ENCODE measurements around the gene KANSL1. TPM values are rescaled to one million over a fixed set of nuclear protein-coding genes. Genes with fewer than 3 reads are reported as not detected.
"Not testable (repeated sequence)": the region's sequence is repeated elsewhere in the genome, so short reads cannot be mapped to it uniquely, and the experiment has no call there.

The KANSL1 gene, protein sequence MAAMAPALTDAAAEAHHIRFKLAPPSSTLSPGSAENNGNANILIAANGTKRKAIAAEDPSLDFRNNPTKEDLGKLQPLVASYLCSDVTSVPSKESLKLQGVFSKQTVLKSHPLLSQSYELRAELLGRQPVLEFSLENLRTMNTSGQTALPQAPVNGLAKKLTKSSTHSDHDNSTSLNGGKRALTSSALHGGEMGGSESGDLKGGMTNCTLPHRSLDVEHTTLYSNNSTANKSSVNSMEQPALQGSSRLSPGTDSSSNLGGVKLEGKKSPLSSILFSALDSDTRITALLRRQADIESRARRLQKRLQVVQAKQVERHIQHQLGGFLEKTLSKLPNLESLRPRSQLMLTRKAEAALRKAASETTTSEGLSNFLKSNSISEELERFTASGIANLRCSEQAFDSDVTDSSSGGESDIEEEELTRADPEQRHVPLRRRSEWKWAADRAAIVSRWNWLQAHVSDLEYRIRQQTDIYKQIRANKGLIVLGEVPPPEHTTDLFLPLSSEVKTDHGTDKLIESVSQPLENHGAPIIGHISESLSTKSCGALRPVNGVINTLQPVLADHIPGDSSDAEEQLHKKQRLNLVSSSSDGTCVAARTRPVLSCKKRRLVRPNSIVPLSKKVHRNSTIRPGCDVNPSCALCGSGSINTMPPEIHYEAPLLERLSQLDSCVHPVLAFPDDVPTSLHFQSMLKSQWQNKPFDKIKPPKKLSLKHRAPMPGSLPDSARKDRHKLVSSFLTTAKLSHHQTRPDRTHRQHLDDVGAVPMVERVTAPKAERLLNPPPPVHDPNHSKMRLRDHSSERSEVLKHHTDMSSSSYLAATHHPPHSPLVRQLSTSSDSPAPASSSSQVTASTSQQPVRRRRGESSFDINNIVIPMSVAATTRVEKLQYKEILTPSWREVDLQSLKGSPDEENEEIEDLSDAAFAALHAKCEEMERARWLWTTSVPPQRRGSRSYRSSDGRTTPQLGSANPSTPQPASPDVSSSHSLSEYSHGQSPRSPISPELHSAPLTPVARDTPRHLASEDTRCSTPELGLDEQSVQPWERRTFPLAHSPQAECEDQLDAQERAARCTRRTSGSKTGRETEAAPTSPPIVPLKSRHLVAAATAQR (N-terminal part only)
- 126 and 171 TPM in 2 replicates for total RNA-seq

DNA sequence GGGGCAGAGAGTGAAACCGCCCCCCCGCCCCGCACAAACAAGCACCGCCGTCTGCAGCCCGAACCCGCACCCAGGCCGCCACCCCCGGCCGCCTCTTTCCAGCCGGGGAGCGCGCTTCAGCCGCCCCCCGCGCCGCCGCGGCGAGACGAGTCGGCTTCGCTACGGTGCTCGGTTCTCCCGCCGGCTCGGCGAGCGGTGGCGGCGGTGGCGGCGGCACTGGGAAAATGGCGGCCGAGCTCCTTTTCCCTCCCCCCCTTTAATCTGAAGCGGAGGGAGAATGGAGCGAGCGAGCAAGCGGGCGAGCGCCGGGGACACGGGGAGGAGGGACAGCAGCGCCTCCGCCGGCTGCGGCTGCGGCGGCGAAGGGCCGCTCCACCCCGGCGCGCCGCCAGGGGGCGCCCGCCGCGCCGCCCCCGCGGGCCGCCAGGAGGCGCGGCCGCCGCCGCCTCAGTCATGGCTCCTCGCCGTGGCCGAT is at the start of gene KANSL1:
Gene KANSL1, minus strand, starts transcription at position 279 of the 475 bp plus-strand sequence. CDS start 21,286 bp downstream, outside the sequence.
- DNase-seq (ENCODE audit: low read depth) = peak; percentile 95
- TF ChIP-seq, protein P1, sequence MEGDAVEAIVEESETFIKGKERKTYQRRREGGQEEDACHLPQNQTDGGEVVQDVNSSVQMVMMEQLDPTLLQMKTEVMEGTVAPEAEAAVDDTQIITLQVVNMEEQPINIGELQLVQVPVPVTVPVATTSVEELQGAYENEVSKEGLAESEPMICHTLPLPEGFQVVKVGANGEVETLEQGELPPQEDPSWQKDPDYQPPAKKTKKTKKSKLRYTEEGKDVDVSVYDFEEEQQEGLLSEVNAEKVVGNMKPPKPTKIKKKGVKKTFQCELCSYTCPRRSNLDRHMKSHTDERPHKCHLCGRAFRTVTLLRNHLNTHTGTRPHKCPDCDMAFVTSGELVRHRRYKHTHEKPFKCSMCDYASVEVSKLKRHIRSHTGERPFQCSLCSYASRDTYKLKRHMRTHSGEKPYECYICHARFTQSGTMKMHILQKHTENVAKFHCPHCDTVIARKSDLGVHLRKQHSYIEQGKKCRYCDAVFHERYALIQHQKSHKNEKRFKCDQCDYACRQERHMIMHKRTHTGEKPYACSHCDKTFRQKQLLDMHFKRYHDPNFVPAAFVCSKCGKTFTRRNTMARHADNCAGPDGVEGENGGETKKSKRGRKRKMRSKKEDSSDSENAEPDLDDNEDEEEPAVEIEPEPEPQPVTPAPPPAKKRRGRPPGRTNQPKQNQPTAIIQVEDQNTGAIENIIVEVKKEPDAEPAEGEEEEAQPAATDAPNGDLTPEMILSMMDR (IDR thresholded peaks at IDR 0.05; ENCODE audit: insufficient read depth, low read depth, low read length) = peak; percentile 39
- peak within 1 kb of the TSS; percentile 93 for H3K4me3 ChIP-seq (ENCODE audit: low read depth, low read length)

DNA sequence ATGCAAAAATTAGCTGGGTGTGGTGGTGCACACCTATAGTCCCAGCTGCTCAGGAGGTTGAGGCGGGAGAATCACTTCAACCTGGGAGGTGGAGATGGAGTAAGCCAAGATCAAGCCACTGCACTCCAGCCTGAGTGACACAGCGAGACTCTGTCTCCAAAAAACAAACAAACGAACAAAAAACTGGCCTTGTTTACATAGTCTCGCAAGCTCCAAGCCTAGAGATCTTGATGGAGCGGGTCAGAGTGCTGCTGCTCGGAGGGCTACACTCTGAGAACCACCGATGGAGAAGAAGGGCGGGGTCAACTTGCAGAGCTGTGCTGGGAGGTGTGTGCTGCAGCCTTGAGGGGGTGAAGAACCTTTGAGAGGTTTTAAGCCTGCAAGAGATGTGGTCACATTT is 38.1 kb upstream of the KANSL1 start:
- H3K4me3 ChIP-seq (ENCODE audit: low read depth, low read length); DNase-seq (ENCODE audit: low read depth): not testable (repeated sequence)

DNA sequence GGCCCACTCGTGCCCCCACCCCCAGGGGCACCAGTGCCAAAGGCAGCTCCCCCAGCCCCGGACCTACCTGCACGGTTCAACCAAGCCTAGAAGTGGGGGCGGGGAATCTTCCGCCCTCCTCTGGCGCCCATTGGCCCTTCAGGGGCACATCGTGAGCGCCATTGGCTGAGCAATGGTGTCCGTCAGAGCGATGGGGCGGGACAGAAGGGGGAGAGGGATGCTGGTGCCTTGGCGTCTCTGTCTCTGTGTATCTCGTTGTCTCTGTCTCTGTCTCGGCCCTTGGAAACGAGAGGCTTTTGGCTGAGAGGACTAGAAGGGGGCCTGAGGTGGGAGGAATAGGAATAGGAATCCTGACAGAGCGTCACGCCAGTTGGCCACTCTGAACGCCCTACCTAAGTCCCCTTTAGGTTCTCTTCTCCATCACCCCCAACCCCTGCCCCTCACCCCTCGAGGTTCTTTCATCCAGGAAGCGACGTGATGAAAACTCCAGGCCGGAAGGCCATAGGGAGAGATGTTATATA is 32.1 kb upstream of the KANSL1 start:
- DNase-seq (ENCODE audit: low read depth) = peak; percentile 92
- peak overlapping the region; percentile 53 for H3K4me3 ChIP-seq (ENCODE audit: low read depth, low read length)

DNA sequence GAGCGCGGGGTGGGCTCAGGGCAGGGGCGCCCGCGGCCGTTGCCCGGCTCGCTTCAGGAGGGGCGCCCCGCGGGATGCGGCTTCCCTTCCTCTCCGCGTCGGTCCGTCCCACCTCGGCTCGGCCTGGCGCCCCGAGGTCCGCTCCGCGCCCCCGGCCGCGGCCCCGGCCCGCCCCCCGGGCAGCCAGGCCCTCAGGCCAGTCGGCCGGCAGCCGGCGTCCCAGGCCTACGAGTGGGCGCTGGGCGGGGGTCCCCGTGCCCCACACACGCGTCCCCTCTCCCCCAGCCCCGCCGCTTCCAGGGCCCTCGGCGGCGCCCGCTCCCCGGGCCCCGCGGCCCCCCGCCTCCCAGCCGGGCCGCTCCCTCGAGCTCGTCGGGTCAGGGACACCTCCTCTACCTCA is 31.6 kb upstream of the KANSL1 start:
- DNase-seq (ENCODE audit: low read depth) = not testable (repeated sequence)
- peak overlapping the region; percentile 53 for H3K4me3 ChIP-seq (ENCODE audit: low read depth, low read length)

DNA sequence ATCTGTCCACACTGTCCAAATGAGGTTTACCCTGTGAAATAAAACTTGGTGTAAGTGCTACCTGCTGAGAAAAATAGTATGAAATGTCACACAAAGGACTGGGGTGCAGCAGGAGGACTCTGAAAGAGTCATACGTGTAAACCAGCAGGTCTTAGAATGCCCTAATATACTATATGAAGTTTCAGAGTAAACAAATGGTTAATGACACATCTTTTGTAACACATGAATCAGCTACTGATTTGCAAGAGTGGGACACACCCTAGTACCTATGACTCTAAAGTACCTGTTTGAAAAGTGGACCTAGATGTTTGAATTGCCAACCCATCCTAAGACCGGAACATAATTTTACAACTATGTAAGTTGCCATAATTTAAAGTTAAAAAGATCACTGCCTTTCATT is 29.8 kb upstream of the KANSL1 start:
- not testable (repeated sequence) for H3K4me3 ChIP-seq (ENCODE audit: low read depth, low read length); DNase-seq (ENCODE audit: low read depth)

DNA sequence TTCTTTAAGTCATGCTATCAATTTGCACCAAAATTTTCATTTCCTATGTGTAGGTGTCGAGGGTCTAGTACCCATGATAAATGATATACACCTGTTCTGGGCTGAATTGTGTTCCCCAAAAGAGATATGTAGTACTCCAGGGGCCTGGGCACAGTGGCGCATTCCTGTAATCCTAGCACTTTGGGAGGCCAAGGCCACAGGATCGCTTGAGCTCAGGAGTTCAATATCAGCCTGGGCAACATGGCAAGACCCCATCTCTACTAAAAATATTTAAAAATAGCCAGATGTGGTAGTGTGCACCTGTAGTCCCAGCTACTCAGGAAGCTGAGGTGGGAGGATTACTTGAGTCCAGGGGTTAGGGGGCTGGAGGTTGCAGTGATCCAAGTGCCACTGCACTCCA is 23.5 kb upstream of the KANSL1 start:
- TF ChIP-seq, protein P1 (IDR thresholded peaks at IDR 0.05; ENCODE audit: insufficient read depth, low read depth, low read length) = no peak
- no peak for DNase-seq (ENCODE audit: low read depth)
- no peak overlapping the region for H3K4me3 ChIP-seq (ENCODE audit: low read depth, low read length)

DNA sequence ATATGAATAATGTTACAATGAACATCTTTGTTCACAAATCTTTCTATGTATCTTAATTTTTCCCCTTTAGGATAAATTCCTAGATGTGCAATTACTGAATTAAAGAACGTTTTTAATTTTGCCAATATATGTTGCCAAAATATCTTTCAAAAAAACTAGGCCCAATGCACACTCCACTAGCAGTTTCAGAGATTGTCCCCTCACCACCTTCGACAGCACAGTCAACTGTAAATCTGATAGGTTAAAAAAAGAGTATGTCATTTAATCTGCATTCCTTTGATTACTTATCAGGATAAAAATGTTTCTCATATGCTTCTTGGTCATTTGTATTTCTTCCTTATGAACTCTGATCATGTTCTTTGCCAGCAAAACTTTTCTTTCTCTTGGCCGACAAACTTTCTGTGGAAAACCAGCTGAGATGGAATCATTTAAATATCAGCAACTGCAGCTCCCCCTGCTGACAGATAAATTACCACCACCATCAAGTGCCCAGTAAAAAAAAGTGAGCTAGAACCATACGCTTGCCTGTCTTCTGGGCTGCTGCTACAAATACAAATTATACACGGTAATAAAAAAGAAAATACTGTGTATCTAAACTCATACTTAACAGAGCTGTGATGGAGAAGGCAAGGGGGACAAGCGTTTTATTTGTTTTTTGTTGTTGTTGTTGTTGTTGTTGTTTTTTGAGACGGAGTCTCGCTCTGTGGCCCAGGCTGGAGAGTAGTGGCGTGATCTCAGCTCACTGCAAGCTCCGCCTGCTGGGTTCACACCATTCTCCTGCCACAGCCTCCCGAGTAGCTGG is 19.6 kb upstream of the KANSL1 start:
- H3K4me3 ChIP-seq (ENCODE audit: low read depth, low read length) = no peak overlapping the region
- TF ChIP-seq, protein P1 (IDR thresholded peaks at IDR 0.05; ENCODE audit: insufficient read depth, low read depth, low read length) = peak; percentile 86
- peak; percentile 90 for DNase-seq (ENCODE audit: low read depth)

DNA sequence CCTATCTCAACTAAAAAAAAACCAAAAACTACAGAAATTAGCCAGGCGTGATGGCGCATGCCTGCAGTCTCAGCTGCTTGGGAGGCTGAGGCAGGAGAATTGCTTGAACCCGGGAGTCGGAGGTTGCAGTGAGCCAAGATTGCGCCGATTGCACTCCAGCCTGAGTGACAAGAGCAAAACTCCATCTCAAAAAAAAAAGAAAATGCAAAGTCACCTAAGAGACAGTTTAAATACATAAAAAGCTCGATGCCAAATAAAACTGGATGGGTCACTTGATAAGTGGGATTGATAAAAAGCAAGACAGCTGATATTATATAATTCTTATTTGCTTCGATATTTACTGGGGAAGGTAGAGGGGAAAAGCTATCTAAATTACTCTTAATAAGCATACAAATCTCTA is 15.8 kb upstream of the KANSL1 start:
- DNase-seq (ENCODE audit: low read depth) = no peak
- TF ChIP-seq, protein P1 (IDR thresholded peaks at IDR 0.05; ENCODE audit: insufficient read depth, low read depth, low read length) = no peak
- no peak overlapping the region for H3K4me3 ChIP-seq (ENCODE audit: low read depth, low read length)
